ENCODE results near the gene C8A. TPM values are rescaled to one million over a fixed set of nuclear protein-coding genes. Genes with fewer than 3 reads are reported as not detected.

The C8A gene
- total and polyA plus RNA-seq, 2 of the 13 experiments (the other 11 are each of a cell fraction or from before 2014, with no cell fraction given): 10.5 to 15.0 TPM

- no peak for TF ChIP-seq ELF4 (CRISPR knock-in tag; IDR thresholded peaks at IDR 0.05; ENCODE audit: borderline replicate concordance)
- peak; percentile 66 for TF ChIP-seq ZBTB26 (CRISPR knock-in tag; IDR thresholded peaks at IDR 0.05; ENCODE audit: borderline replicate concordance)
- TF ChIP-seq TBL1XR1 (IDR thresholded peaks at IDR 0.05; ENCODE audit: borderline replicate concordance, low read length, partially characterized antibody): peak; percentile 15
- TF ChIP-seq ETV5 (CRISPR knock-in tag; IDR thresholded peaks at IDR 0.05; ENCODE audit: borderline replicate concordance): peak; percentile 52; the same call in 1 of the 2 replicates
- peak; percentile 87; the same call in 1 of the 2 replicates for TF ChIP-seq AHDC1 (CRISPR knock-in tag; IDR thresholded peaks at IDR 0.05; ENCODE audit: borderline replicate concordance)
- TF ChIP-seq TBX2 (CRISPR knock-in tag; IDR thresholded peaks at IDR 0.05; ENCODE audit: borderline replicate concordance): peak; percentile 68; the same call in 1 of the 2 replicates
- TF ChIP-seq ZNF18 (CRISPR knock-in tag; IDR thresholded peaks at IDR 0.05; ENCODE audit: insufficient replicate concordance): no peak
- no peak for TF ChIP-seq CBX1 (IDR thresholded peaks at IDR 0.05; ENCODE audit: low read depth)
- no peak for TF ChIP-seq E2F2 (CRISPR knock-in tag; IDR thresholded peaks at IDR 0.05; ENCODE audit: borderline replicate concordance)
- TF ChIP-seq TFDP1 (CRISPR knock-in tag; IDR thresholded peaks at IDR 0.05; ENCODE audit: borderline replicate concordance): no peak
- no peak for TF ChIP-seq CREB1 (IDR thresholded peaks at IDR 0.05)
- TF ChIP-seq CREB1 (CRISPR knock-in tag; IDR thresholded peaks at IDR 0.05): peak; percentile 71
- peak; percentile 25; the same call in 1 of the 2 replicates for TF ChIP-seq ZNF556 (CRISPR knock-in tag; IDR thresholded peaks at IDR 0.05; ENCODE audit: borderline replicate concordance)
- TF ChIP-seq MLX (CRISPR knock-in tag; IDR thresholded peaks at IDR 0.05): no peak
- TF ChIP-seq ZNF629 (CRISPR knock-in tag; conservative IDR thresholded peaks at IDR 0.05): peak; percentile 52; the same call in 1 of the 2 replicates
- TF ChIP-seq NR2F1 (CRISPR knock-in tag; IDR thresholded peaks at IDR 0.05): 0 out of 4 replicates have a peak, but pooled peaks of 1 of the 2 experiments have one; percentile 16
These were observed 111.5 kb downstream of the C8A start, which contains the start of gene C8B (continued) for GRCh38 chr1:56965916-56966697.

Measured in HepG2 (cell line).